ENCODE data around the gene TAF8.
A peak's percentile ranks its signal among the peaks of the same experiment; 100 is the strongest.

The TAF8 gene

DNA sequence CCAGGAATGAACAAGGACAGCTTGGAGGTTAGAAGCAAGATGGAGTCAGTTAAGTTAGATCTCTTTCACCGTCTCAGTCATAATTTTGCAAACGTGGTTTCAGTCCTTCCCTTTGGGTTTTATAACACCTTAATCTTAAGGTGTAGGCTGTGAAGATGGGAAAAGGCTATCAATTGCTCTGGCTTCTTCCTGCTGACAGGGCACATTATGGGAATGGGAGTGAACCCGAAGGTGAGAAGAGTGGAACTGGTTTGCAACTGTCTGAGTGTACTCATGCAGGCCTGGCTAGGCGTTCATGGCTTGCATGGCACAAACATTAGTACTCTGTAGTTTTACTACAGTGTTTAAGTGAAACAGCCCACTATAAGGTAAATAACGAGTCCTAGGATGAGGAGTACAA is 9.4 kb downstream of the TAF8 start:
- DNase-seq (ENCODE audit: low spot score): no peak

DNA sequence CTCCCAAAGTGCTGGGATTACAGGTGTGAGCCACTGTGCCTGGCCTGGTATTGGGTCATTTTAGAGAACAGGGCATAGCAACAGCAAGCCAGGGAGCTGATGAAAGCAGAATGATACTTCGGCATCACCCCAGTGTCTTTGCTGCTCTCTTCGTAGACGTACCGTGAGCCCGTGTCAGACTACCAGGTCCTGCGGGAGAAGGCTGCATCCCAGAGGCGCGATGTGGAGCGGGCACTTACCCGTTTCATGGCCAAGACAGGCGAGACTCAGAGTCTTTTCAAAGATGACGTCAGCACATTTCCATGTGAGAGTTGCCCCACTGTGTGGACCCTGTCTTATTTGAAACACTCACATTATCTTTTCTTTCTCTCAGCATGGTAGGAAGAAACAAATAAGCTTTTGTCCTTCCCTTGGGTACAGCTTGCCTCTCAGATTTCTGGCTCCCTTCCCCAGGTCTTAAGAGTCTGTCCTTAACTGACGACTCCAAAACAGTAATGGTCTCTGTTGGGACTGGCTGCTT is 15.9 kb downstream of the TAF8 start:
- DNase-seq (ENCODE audit: low spot score): no peak

DNA sequence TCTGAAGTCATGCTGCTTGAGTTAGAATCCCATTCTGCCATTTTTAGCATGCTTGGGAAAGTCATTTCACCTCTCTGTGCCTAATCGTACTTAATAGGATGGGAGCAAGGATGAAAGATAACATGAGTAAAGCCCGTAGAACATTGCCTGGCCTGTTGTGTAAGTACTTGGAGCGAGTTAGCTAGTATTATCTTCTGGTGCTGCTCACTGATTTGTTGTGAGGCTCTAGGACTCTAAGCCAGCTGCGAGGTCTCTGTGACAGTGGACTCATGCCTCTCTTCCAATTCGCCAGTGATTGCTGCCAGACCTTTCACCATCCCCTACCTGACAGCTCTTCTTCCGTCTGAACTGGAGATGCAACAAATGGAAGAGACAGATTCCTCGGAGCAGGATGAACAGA is 17.8 kb downstream of the TAF8 start:
- no peak for DNase-seq (ENCODE audit: low spot score)

DNA sequence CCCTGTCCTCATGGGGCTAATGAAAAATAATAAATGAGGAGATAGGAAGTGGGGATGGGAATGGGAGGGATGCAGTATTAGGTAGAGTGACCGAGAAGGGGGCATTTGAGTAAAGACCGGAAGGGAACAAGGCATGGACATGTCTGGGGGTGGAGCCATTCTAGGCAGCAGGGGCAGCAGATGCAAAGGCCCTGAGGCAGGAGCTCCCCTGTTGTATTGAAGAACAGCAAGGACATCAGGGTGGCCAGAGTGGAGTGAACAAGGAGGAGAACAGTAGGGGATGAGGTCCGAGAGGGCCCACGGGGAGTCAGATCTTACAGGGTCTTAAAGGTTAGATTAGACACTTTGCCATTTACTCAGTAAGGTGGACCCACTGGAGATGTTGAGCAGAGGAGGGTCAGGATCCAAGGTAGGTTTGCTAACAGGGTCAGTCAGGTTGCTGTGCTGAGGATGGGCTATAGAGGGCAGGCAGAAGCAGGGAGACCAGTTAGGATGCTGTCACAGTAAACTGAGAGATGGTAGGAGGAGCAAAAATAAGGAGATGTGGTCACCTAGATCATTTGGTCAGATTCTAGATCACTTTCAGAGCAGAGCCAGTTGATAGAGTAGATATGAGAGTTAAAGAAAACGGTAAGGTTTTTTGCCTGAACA is 18.7 kb downstream of the TAF8 start:
- DNase-seq (ENCODE audit: low spot score): no peak

DNA sequence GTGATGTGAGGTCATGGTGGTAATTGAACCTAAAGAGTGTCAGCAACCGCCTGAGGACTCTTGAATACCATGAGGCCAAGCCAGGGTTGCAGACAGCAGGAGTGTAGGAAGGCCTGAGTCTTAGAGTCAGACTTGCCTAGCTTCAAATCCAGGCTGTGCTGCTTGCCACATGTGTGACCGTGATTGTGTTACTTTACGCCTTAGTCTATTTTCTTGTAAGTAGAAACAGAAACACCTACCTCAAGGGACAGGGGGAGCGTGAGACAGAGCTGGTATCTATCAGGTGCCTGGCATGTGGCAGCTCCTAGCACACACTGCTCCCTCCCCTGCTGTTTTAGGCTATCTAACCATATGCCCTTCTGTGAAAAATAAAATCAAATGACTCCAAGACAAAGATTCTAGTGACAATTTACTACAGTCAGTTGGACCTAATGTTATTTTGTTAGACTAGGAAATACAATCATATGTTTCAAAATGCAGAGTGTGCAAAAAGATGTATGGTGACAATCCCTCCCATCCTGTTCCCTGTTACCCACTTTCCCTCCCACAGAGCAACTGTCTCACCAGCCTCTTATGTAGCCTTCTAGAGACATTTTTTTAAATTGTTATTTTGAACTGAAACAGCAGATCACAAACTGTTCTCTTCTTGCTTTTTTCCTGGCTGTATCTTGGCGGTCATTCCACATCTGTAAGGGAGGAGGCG is 21.7 kb downstream of the TAF8 start:
- DNase-seq (ENCODE audit: low spot score): no peak

DNA sequence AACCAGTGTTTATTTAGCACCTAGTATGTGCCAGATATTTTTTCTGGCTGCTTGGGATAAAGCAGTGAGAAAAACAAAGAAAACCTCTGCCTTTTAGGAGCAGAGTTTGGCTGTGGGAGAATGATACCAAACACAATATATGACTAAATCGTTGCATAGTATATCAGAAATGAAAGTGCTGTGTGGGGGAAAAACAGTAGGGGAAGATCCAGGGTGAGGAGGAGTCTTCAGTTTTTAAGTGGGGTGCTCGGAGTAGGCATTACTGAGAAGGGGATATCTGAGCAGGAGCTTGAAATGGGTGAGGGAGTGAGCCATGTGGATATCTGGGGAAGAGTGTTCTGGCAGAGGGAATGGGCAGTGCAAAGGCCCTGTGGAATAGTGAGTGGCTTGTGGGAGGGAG is 23.0 kb downstream of the TAF8 start:
- DNase-seq (ENCODE audit: low spot score): no peak

DNA sequence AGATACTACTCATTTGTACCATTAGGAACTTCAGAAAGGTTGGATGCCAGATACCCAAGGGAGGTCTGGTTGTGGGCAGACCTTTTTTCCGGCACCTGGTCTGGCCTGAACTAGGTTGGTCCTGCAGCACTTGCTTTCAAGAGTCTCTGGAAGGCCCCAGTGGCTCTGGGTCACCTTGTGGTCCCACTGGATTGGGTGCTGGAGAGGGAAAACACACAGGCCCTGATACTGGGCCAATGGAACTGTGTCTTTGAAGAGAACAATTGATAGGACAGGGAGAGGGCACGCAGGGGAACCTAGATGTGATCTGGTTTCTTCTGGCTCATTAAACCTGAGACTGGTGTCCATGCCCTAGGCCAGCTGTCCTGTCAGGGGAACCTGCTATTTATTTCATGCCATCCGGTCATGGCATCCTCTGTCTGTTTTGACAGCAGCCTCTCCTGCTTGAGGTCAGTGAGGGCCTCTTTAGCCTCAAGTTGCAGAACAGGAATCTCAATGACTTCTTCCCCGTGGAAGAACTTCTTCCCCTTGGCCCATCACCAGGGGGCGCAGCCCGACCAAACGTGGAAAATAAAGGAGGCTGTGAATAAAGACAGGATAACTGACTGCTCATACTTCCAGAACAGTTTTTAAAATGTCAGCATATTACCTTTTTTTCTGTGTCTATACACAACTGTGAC is 25.0 kb downstream of the TAF8 start:
- peak; percentile 74 for DNase-seq (ENCODE audit: low spot score)

DNA sequence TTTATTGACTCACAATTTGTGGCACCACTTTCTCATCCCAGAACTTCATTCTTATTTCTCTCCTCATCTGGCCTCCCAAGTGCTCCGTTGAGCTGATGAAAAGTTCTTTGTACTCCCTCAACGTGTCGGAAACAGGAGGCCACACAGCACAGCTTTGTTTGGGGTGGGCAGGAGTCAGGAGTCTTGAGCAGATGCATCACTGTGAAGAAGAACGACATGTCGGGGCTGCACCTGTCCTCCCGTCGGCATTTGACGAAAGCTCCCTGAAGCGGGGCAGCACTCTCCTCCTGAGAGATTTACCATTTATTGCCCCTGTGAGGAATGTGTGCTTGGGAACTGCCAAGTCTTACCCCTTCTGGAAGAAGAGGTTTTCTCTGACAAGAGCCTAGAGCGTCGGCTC is 28.1 kb downstream of the TAF8 start:
- DNase-seq (ENCODE audit: low spot score): no peak

DNA sequence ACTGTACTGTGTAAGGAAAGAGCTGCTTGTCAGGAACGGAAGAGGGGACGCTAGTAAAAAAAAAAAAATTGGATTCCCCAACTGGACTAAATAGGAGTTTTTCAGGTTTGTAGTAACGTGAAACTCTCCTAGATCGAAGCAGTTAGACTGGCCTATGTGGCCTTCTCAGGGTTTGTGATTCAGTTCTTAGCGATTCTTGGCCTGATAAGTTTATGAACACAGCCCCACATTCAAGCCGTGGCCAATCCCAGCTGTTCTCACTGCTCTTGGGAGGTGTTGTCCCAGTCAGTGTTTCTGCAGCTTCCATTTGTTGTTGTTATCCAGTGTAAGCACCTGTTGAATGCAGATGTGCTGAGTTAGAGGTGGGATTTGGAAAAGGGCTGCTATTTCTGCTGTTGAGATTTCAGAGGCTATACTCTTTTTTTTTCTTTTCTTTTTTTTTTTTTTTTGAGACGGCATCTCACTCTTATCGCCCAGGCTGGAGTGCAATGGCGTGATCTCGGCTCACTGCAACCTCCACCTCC is 29.7 kb downstream of the TAF8 start:
- no peak for DNase-seq (ENCODE audit: low spot score)

DNA sequence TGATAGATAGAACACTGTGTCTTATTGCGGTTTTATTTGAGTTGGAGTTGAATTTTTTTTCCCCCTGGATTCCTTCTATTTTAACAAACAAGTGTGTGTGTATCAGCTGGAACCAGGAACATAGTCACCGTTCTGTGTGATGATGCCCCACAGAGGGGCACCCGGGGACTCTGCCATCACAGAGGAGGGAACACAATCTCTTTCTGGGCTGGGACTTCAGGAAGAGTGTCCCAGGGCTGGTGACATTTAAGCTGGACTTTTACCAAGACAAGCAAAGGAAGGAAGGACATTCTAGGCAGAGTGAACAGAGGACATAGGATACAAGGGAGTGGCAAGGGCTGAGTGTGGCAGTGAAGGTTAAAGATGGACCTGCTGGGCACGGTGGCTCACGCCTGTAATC is 33.2 kb downstream of the TAF8 start:
- DNase-seq (ENCODE audit: low spot score): no peak

DNA sequence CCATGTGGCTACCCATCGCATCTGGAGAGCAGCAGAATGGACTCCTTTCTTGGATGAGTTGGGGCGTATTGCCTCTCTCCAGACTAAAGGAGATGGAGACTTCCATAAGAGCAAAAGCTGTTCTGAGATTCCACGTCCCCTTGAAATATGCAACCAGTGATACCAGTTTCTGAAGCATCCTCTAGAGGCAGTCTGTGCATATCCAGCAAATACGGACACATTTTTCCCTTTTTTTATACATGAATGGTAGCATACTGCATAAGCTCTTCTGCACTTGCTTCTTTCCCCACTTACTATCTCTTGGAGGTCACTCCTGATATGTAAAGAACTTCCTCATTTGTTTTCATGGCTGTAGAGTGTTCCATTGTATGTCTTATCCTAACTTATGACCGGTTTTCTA is 34.6 kb downstream of the TAF8 start:
- no peak for DNase-seq (ENCODE audit: low spot score)

DNA sequence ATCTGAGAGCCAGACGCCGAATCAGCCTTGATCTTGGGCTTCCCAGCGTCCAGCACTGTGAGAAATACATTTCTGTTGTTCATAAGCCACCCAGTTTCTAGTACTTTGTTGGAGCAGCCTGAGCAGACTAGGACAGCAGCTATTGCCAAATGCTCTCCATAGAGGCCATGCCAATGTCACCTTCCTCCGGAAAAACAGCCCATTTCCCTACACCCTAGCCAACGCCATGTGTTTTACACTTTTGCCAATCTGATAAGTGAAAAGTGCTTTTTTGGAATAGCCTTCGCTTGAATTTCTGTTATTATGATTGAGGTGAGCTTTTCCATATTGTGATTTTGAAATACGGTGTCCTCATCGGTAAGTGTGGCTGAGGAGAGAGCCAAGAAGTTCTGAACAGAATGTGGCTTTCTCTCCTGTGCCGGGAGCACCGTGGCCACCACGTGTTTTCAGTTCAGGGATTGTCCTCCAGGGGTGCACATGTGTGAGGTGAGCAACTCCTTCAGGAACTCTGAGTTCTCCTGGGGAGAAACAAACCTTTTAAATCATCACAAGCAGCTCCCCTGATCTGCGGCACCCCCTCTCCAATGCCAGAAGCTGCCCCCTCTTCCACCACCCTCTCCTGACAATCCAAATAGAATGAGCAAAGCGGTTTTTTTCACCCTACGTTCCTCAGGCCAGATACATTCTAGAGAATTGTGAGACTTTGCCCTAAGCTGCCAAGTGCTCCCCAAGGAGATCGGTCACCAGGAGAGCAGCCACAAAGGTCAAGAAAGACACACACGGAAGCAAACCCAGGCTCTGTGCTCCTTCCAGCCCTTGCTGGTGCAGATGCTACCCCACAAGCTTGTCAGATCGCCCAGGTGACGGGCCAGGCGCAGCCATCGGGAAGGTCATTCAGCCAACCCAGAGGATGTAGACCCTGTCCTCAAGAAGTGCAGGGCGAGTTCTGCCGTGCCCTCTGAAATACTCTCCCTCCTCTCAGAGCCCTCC is 36.0 kb downstream of the TAF8 start:
- no peak for DNase-seq (ENCODE audit: low spot score)

DNA sequence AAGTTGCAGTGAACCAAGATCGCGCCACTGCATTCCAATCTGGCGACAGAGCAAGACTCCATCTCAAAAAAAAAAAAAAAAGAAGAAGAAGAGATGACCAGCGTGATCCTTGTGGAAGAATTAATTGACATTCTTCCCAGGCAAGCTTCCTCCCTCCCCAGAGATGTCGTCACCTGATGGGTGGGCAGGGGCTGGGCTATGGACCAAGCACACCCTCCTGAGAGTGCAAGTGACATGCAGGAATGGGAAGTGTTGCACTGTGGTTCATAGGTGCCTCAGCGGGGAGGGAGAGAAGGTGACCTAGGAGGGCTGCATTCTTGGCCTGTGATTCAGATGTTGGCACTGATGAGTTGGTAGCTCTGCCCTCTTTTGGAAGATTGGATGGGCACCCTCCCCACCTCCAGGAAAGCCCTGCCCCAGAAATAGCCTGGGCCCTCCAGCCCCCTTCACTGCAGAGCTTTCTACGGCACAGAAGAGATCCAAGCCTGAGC is 37.8 kb downstream of the TAF8 start:
- no peak for DNase-seq (ENCODE audit: low spot score)

DNA sequence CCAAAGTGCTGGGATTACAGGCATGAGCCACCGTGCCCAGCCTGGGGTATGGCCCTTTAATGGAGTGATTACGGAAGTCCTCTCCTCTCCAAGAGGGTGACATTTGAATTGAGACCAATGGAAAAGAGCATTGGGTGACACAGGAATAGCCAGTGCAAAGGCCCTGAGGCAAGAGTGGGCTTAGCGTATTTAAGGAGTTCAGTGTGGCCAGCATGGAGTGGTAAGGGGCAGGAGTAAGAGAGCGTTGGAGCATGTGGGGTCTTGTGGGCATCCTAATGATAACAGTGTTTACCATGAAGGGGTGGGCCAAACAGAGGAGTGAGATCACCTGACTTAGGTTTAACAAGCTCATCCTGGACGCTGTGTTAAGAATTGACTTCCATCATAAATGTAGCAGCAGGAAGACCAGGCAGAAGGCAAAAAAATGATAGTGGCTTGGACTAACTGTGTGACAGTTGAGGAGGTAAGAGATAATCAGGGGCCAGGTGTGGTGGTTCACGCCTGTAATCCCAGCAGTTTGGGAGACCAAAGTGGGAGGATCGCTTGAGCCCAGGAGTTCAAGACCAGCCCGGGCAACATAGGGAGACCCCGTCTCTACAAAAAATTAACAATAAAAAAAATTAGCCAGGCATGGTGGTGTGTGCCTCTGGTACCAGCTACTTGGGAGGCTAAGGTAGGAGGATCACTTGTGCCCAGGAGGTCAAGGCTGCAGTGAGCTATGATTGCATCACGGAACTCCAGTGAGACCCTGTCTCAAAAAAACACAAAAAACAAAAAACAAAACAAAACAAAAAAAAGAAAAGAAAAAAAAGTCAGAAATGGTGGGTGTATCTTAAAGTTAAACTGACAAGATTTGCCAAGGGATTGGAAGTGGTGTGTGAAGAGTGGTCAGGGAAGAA is 40.7 kb downstream of the TAF8 start:
- no peak for DNase-seq (ENCODE audit: low spot score)

DNA sequence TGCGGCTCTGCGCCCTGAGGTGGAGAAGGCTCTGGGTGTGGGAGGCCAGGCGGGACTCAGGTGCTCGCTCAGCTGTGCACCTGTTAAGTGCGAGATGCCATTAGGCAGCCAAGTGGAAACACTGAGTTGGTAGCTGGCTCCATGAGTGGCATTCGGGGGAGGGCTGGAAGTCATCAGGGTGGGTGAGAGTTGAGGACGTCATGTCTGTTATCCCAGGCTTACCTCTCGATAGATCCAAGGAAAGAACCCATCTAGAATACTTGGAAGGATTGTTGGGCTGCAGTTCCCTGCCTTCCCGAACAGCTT is 41.3 kb downstream of the TAF8 start:
- DNase-seq (ENCODE audit: low spot score): no peak

DNA sequence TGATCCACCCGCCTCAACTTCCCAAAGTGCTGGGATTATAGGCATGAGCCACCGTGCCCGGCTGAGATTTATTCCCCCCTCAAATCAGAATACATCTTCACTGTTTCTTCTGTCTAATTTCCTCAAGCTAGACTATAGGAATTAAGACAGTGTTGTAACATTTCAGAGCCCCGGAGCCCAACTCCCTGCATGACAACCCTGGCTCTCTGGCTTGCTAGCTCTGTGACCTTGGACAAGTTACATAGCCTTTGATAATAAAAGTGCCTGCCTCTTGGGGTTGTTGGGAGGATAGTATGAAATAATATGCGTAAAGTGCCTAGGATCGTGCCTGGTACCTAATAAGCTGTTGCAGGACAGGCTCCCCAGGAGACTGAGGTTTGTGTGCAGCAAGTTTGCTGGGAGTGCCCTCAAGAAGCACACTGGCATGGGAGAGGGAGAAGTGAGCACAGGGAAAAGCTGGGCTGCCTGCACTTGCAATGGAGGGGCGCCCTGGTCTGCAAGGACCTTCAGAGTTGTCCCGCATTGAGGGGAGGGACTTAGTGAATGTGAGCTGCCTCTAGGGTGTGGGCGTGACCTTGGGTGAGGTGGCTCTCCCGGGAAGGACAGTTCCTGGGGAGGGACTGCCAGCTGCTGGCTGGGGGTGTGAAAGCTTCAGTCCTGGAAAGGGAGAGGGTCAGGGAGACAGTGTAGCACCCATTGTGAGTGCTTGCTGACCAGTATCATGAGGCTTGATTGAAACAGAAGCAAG is 43.4 kb downstream of the TAF8 start:
- DNase-seq (ENCODE audit: low spot score): no peak

DNA sequence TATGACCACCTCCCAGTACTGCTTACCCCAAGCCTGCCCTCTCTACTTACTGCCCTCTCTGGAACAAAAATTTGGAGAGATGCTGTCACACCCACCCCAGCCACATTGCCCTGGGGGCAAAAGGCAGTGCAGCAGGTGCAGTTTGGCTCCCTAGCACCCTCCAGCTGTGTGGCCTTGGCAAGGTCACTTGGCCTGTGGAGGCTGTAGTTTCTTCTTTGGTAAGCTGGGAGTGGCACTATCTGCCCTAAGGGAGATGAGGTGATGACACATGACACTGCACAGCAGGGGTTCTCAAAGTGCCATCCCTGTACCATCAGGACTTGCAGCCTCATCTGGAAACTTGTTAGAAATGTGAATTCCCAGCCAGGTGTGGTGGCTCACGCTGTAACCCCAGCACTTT is 44.8 kb downstream of the TAF8 start:
- DNase-seq (ENCODE audit: low spot score): no peak

DNA sequence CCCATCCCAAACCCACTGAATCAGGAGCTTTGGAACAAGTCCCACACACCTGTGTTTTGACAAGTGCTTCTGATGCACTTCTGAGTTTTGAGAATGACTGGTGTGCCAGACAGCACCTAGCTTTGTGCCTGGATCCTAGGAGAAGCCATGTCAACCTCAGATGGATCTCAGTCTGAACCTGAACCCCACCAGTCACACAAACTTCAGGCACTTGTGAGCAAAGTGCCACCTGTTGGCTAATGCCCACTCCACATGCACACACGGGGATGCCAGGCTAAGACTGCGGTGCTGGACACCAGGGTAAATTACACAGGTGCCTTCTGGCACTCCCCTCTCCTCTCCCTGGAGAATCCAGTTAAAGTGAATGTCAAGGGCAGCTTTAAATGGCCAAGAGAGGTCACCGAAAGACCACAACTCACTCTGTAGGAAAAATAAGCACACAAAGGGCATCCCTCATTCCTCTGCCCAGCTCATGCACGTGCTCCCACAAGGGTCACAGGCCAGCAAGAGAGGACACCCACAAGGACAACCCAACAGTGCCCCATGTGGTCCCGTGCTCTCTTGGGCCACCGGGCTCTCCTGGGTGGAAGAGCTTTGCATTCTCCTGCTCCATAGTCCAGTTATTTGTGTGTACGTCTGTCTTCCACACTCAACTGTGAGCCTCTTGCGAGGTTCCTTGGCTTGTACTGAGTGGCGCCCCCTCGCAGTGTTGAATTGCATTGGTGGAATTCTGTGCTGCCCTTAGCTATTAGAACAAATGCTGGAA is 45.6 kb downstream of the TAF8 start:
- DNase-seq (ENCODE audit: low spot score): no peak

DNA sequence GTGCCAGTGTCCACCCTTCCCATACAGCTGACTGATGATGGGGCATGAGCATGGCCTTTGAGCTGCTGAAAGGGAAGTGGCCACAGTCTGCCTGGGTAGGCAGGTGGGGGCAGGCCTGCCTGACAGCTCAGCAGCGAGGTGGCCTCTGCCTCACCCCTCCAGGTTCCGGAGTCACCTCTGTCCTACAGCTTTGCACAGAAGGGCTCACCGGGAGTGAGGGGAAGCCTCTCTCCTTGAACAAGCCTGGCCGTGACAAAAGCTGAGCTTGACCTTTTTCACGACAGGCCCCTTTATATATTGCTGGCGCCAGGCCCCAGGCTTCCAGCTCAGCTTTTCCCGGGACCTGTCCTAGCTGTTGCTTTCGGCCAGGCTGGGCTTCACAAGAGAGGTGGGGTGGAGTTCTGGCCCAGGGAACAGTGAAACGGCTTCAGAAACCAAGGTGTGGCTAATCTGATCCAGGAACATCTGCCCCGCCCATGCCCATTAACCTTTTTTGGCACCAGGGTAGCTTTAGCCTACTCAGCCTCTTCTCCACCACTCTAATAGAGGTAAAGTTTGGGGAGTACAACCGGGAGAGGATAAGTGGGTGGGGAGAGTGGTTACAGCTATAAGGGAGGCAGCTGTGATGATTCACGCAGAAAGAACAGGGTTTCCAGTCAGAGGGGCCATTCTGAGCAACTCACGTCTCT is 49.2 kb downstream of the TAF8 start:
- DNase-seq (ENCODE audit: low spot score): no peak

Data from hematopoietic multipotent progenitor cell treated with erythropoietin and hydrocortisone succinate and interleukin-3 and kit ligand, for 15 days (in vitro differentiated cells).